Activated naive CD4-positive, alpha-beta T cell treated with anti-CD3 and anti-CD28 coated beads for 36 hours (primary cell): ENCODE measurements around the gene CRB1. TPM values are rescaled to one million over a fixed set of nuclear protein-coding genes. Genes with fewer than 3 reads are reported as not detected.
A peak's percentile ranks its signal among the peaks of the same experiment; 100 is the strongest.
"Not testable (repeated sequence)": the region's sequence is repeated elsewhere in the genome, so short reads cannot be mapped to it uniquely, and the experiment has no call there.

ENCODE experiments used
- CTCF ChIA-PET: fragments of 350-600 bp; sonication (Branson Sonifier 250); formaldehyde crosslinking; loops from one replicate; lab custom pipeline; 2021; ENCODE audit warnings: antibody characterized with exemption; lab: Charles Lee
- DNase-seq: peaks from one replicate; pipeline ENCODE4 v3.0.0-alpha.2; 2020
- H3K27ac Mint-ChIP-seq: one replicate; pipeline ENCODE4 v1.8.0; 2021; ENCODE audit warnings: mild to moderate bottlenecking, mixed read lengths
- H3K27me3 Mint-ChIP-seq: one replicate; pipeline ENCODE4 v1.8.0; 2021; ENCODE audit warnings: low read depth, mixed read lengths
- H3K36me3 Mint-ChIP-seq: one replicate; pipeline ENCODE4 v1.8.0; 2021; ENCODE audit warnings: low read depth, mixed read lengths
- H3K4me1 Mint-ChIP-seq: one replicate; pipeline ENCODE4 v1.8.0; 2021; ENCODE audit warnings: low read depth, mixed read lengths
- H3K4me3 Mint-ChIP-seq: one replicate; pipeline ENCODE4 v1.8.0; 2021; ENCODE audit warnings: mild to moderate bottlenecking, moderate library complexity, mixed read lengths
- H3K9me3 Mint-ChIP-seq: one replicate; pipeline ENCODE4 v1.8.0; 2021; ENCODE audit warnings: mixed read lengths
- intact Hi-C: fragments of 100-400 bp; cut with micrococcal nuclease; formaldehyde crosslinking; loops from one replicate; pipeline ENCODE4 v1.15.1; 2023
- total RNA-seq, 2 experiments: library from RNA; stranded (reverse); gene quantifications; one replicate each; pipeline ENCODE4 v1.2.3, GENCODE V29; 2021

CRB1 gene
- total RNA-seq, 2 experiments from 2014 or later, result not detected

- DNase-seq, result no peak
- intact Hi-C loops, result loop anchor here (5.0 kb wide), 1 partner anchor 385 kb away; the partner anchor contains the start of gene DENND1B
- peaks cover 33% of the 10 kb centered on the region for H3K4me1 Mint-ChIP-seq
- H3K4me3 Mint-ChIP-seq, result no peak overlapping the region
- CTCF ChIA-PET, result interaction anchor here (0.6 kb wide), 2 partner anchors 27 to 78 kb away, joined by 4 read pairs; no protein-coding TSS in a partner anchor
- no peaks in the 10 kb centered on the region for H3K27me3 Mint-ChIP-seq
- H3K9me3 Mint-ChIP-seq, result no peaks in the 10 kb centered on the region
- no peak overlapping the region for H3K27ac Mint-ChIP-seq
- H3K36me3 Mint-ChIP-seq, result no peaks in the 10 kb centered on the region
Observed at GRCh38 chr1:197392541-197392940, 124.5 kb downstream of the CRB1 start.

DNA sequence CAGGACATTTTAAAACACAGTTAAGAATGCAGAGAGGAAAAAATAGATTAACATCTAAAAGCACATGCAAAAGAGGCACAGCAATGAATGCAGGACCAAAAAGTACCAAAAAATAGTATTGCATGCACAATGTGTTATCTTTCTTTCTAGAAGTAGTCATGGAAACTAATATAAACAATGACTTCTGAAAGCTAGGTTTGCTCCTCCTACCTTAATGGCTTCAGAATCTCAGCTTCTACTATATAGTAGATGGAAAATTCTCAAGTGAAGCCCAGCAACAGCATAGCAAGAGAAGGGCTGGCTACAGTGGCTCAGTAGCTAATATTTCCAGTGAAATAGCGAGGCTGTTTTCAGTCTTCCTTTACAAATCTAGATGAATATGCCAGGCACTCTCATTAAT lies 125.1 kb downstream of the CRB1 start:
- H3K36me3 Mint-ChIP-seq, result no peaks in the 10 kb centered on the region
- H3K27me3 Mint-ChIP-seq, result no peaks in the 10 kb centered on the region
- no peaks in the 10 kb centered on the region for H3K9me3 Mint-ChIP-seq
- CTCF ChIA-PET, result no interaction called here
- H3K27ac Mint-ChIP-seq, result no peak overlapping the region
- DNase-seq, result no peak
- peaks cover 33% of the 10 kb centered on the region for H3K4me1 Mint-ChIP-seq
- H3K4me3 Mint-ChIP-seq, result no peak overlapping the region
- intact Hi-C loops, result loop anchor here (5.0 kb wide), 1 partner anchor 384 kb away; the partner anchor contains the start of gene DENND1B

DNA sequence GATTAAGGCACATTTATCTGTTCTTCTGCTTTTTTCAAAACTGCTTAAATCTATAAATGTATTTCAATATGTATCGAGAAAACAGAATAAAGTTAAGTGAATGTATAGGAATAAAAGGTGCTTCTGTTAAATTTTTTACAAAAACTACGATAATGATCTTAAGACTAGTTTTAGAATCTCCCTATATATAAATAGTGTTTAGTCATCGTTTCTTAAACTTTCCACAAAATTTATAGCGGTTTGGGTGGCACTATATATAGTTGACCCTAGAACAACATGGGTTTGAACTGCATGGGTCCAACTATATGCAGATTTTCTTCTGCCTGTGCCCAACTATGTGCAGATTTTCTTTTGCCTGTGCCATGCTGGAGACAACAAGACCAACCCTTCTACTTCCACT lies 125.7 kb downstream of the CRB1 start:
- Mint-ChIP-seq H3K4me3 (no peak overlapping the region), H3K27ac (no peak overlapping the region), H3K27me3 (no peaks in the 10 kb centered on the region), H3K36me3 (no peaks in the 10 kb centered on the region), H3K4me1 (peaks cover 33% of the 10 kb centered on the region), H3K9me3 (no peaks in the 10 kb centered on the region)
- DNase-seq, result no peak
- intact Hi-C loops, result loop anchor here (5.0 kb wide), 1 partner anchor 384 kb away; the partner anchor contains the start of gene DENND1B
- CTCF ChIA-PET, result no interaction called here

GRCh38 chr1:197394831-197395608 lies 127.0 kb downstream of the CRB1 start:
- Mint-ChIP-seq H3K9me3 (no peaks in the 10 kb centered on the region), H3K4me1 (peaks cover 29% of the 10 kb centered on the region), H3K36me3 (no peaks in the 10 kb centered on the region), H3K27me3 (no peaks in the 10 kb centered on the region), H3K27ac (no peak overlapping the region), H3K4me3 (no peak overlapping the region)
- intact Hi-C loops, result loop anchor here (5.0 kb wide), 1 partner anchor 382 kb away; the partner anchor contains the start of gene DENND1B
- CTCF ChIA-PET, result no interaction called here
- DNase-seq, result no peak

- intact Hi-C loops, result no loop called here
- Mint-ChIP-seq H3K9me3 (no peaks in the 10 kb centered on the region), H3K4me1 (peaks cover 4% of the 10 kb centered on the region), H3K4me3 (no peak overlapping the region), H3K36me3 (no peaks in the 10 kb centered on the region), H3K27me3 (no peaks in the 10 kb centered on the region), H3K27ac (no peak overlapping the region)
- CTCF ChIA-PET, result interaction anchor here (0.7 to 1.2 kb wide), 3 partner anchors 8 to 946 kb away, joined by 3 read pairs; no protein-coding TSS in a partner anchor
- no peak for DNase-seq
Observed at GRCh38 chr1:197397895-197398294, 129.8 kb downstream of the CRB1 start.

- H3K4me1 Mint-ChIP-seq, result no peaks in the 10 kb centered on the region
- peak overlapping the region; percentile 32 for H3K4me3 Mint-ChIP-seq
- CTCF ChIA-PET, result interaction anchor here (0.6 to 2.1 kb wide), 17 partner anchors 8 to 954 kb away, joined by 3 to 11 read pairs (median 4); partner anchors contain the start of gene CFHR3
- peak; percentile 28 for DNase-seq
- no peak overlapping the region for H3K27ac Mint-ChIP-seq
- no peaks in the 10 kb centered on the region for H3K36me3 Mint-ChIP-seq
- no peaks in the 10 kb centered on the region for H3K27me3 Mint-ChIP-seq
- no peaks in the 10 kb centered on the region for H3K9me3 Mint-ChIP-seq
- intact Hi-C loops, result loop anchor here (1.0 to 5.0 kb wide), 4 partner anchors 121 to 1065 kb away; no protein-coding TSS in a partner anchor
Observed at GRCh38 chr1:197399755-197400521, 131.9 kb downstream of the CRB1 start.

DNA sequence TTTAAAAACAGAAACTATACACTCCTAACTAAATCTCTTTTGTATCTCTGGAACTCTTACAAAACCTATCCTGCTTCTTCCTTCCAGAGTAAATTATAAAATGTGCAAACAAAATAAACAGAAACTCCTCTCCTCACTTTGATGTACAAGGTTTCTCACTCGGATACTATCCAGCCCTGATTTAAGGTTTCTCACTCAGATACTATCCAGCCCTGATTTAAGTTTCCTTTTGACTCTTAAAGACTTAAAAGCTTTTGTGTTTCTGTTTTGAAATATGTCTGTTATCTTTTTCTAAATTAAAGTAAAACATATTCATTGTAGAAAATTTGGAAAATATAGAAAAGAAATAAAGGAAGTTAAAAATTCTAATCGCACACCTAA lies 132.5 kb downstream of the CRB1 start:
- intact Hi-C loops, result loop anchor here (1.0 to 5.0 kb wide), 4 partner anchors 121 to 1065 kb away; no protein-coding TSS in a partner anchor

GRCh38 chr1:197402189-197402588 lies 134.1 kb downstream of the CRB1 start:
- no peak for DNase-seq
- Mint-ChIP-seq H3K9me3 (no peaks in the 10 kb centered on the region), H3K4me3 (no peak overlapping the region), H3K36me3 (no peaks in the 10 kb centered on the region), H3K4me1 (no peaks in the 10 kb centered on the region), H3K27me3 (no peaks in the 10 kb centered on the region), H3K27ac (no peak overlapping the region)
- intact Hi-C loops, result loop anchor here (5.0 kb wide), 1 partner anchor 520 kb away; no protein-coding TSS in a partner anchor
- CTCF ChIA-PET, result no interaction called here

More for the DNA sequence above, 132.5 kb downstream of the CRB1 start:
- CTCF ChIA-PET, result interaction anchor here (1.1 to 2.1 kb wide), 10 partner anchors 9 to 125 kb away, joined by 3 to 11 read pairs (median 5); no protein-coding TSS in a partner anchor
- Mint-ChIP-seq H3K27me3 (no peaks in the 10 kb centered on the region), H3K4me1 (no peaks in the 10 kb centered on the region), H3K9me3 (no peaks in the 10 kb centered on the region), H3K4me3 (peak overlapping the region; percentile 32), H3K27ac (no peak overlapping the region), H3K36me3 (no peaks in the 10 kb centered on the region)
- no peak for DNase-seq

DNA sequence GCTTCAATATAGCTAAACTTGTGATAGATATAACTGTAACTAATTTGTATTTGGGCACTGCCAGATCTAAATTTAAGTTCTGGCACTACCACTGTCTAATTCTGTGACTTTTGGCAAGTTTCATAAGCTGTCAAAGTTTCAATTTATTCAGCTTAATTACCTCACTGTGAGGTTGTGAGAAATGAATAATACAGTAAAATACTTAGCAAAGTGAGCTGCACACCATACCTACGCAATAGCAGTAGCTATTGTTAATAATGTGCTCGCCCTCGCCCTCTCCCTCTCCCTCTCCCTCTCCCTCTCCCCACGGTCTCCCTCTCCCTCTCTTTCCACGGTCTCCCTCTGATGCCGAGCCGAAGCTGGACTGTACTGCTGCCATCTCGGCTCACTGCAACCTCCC lies 136.7 kb downstream of the CRB1 start:
- H3K4me1 Mint-ChIP-seq, DNase-seq, H3K4me3 Mint-ChIP-seq, H3K36me3 Mint-ChIP-seq, H3K9me3 Mint-ChIP-seq, H3K27me3 Mint-ChIP-seq, CTCF ChIA-PET, H3K27ac Mint-ChIP-seq: not testable (repeated sequence)
- intact Hi-C loops, result loop anchor here (5.0 kb wide), 1 partner anchor 518 kb away; no protein-coding TSS in a partner anchor

GRCh38 chr1:197405614-197406013 lies 137.6 kb downstream of the CRB1 start:
- intact Hi-C loops, H3K9me3 Mint-ChIP-seq, H3K27ac Mint-ChIP-seq, DNase-seq, H3K4me3 Mint-ChIP-seq, H3K4me1 Mint-ChIP-seq, H3K36me3 Mint-ChIP-seq, CTCF ChIA-PET, H3K27me3 Mint-ChIP-seq: not testable (repeated sequence)

GRCh38 chr1:197413564-197413963 lies 145.5 kb downstream of the CRB1 start:
- H3K27ac Mint-ChIP-seq, result no peak overlapping the region
- no peaks in the 10 kb centered on the region for H3K27me3 Mint-ChIP-seq
- intact Hi-C loops, result no loop called here
- H3K4me1 Mint-ChIP-seq, result peaks cover 3% of the 10 kb centered on the region
- H3K36me3 Mint-ChIP-seq, result no peaks in the 10 kb centered on the region
- H3K9me3 Mint-ChIP-seq, result no peaks in the 10 kb centered on the region
- no peak for DNase-seq
- CTCF ChIA-PET, result no interaction called here
- no peak overlapping the region for H3K4me3 Mint-ChIP-seq

GRCh38 chr1:197415221-197415620 lies 147.2 kb downstream of the CRB1 start:
- no peaks in the 10 kb centered on the region for H3K4me1 Mint-ChIP-seq
- H3K27ac Mint-ChIP-seq, result no peak overlapping the region
- H3K4me3 Mint-ChIP-seq, result no peak overlapping the region
- intact Hi-C loops, result no loop called here
- H3K27me3 Mint-ChIP-seq, result no peaks in the 10 kb centered on the region
- no peaks in the 10 kb centered on the region for H3K9me3 Mint-ChIP-seq
- H3K36me3 Mint-ChIP-seq, result no peaks in the 10 kb centered on the region
- DNase-seq, result no peak
- CTCF ChIA-PET, result no interaction called here
